ENCODE measurements around the gene KCNMB2. TPM values are rescaled to one million over a fixed set of nuclear protein-coding genes. Genes with fewer than 3 reads are reported as not detected.

Gene KCNMB2
- polyA plus RNA-seq, 1 donor (not counting 4 experiments of a cell fraction or from before 2014, with no cell fraction given), result not detected

- dilution Hi-C loops (cut with MboI; ENCODE audit: extremely low pct_ligation_motif_present, low sequenced_read_pairs), result no loop called here
- Histone ChIP-seq H3K9ac (ENCODE audit: control insufficient read depth, extremely low read depth, insufficient read depth, low read length) (no peak overlapping the region), H3K9me1 (ENCODE audit: control insufficient read depth, extremely low read depth, insufficient read depth, low read length) (no peaks in the 10 kb centered on the region), H3K27me3 (ENCODE audit: control insufficient read depth, extremely low read depth, insufficient read depth, low read length) (no peaks in the 10 kb centered on the region), H3K4me3 (ENCODE audit: control insufficient read depth in 2 of 3, extremely low read depth in 1 of 3, insufficient read depth in 2 of 3, low read depth in 1 of 3, low read length in 3 of 3) (no peak overlapping the region), H3K9me3 (ENCODE audit: control insufficient read depth, low read depth, low read length) (no peaks in the 10 kb centered on the region), H4K20me1 (ENCODE audit: control insufficient read depth, extremely low read depth, insufficient read depth, low read length) (no peaks in the 10 kb centered on the region), H3K79me2 (ENCODE audit: control insufficient read depth, insufficient read depth, low read length) (no peaks in the 10 kb centered on the region), H3K4me2 (ENCODE audit: control insufficient read depth, extremely low read depth, insufficient read depth, low read depth, low read length) (no peak overlapping the region), H3K36me3 (ENCODE audit: control insufficient read depth in 2 of 2, extremely low read depth in 1 of 2, insufficient read depth in 2 of 2, low read length in 2 of 2) (no peaks in the 10 kb centered on the region), H3K27ac (ENCODE audit: control insufficient read depth, insufficient read depth, low read length) (no peak overlapping the region), H2AFZ (ENCODE audit: control insufficient read depth, low read length) (no peak overlapping the region), H3K4me1 (ENCODE audit: control insufficient read depth, extremely low read depth, insufficient read depth, low read length) (no peaks in the 10 kb centered on the region)
- DNase-seq (ENCODE audit: low read depth, low spot score), result no peak
- no peak for FAIRE-seq
- TF ChIP-seq CTCF (optimal IDR thresholded peaks at IDR 0.05 in 1 of 3, IDR thresholded peaks at IDR 0.05 in 1 of 3, conservative IDR thresholded peaks at IDR 0.05 in 1 of 3; ENCODE audit: extremely low read depth in 1 of 3, insufficient read depth in 2 of 3, low read length in 3 of 3) (no peak), EZH2 (IDR thresholded peaks at IDR 0.05; ENCODE audit: low read length) (no peak)
Observed at GRCh38 chr3:178558637-178559036, 22.4 kb downstream of the KCNMB2 start.

- H3K9ac ChIP-seq (ENCODE audit: control insufficient read depth, extremely low read depth, insufficient read depth, low read length), result no peak overlapping the region
- no peak overlapping the region for H3K4me2 ChIP-seq (ENCODE audit: control insufficient read depth, extremely low read depth, insufficient read depth, low read depth, low read length)
- DNase-seq (ENCODE audit: low read depth, low spot score), result no peak
- TF ChIP-seq CTCF (optimal IDR thresholded peaks at IDR 0.05 in 1 of 3, IDR thresholded peaks at IDR 0.05 in 1 of 3, conservative IDR thresholded peaks at IDR 0.05 in 1 of 3; ENCODE audit: extremely low read depth in 1 of 3, insufficient read depth in 2 of 3, low read length in 3 of 3), result no peak
- TF ChIP-seq EZH2 (IDR thresholded peaks at IDR 0.05; ENCODE audit: low read length), result no peak
- no peak overlapping the region for H2AFZ ChIP-seq (ENCODE audit: control insufficient read depth, low read length)
- no peaks in the 10 kb centered on the region for H3K9me3 ChIP-seq (ENCODE audit: control insufficient read depth, low read depth, low read length)
- H3K4me1 ChIP-seq (ENCODE audit: control insufficient read depth, extremely low read depth, insufficient read depth, low read length), result no peaks in the 10 kb centered on the region
- no peak overlapping the region for H3K4me3 ChIP-seq (ENCODE audit: control insufficient read depth in 2 of 3, extremely low read depth in 1 of 3, insufficient read depth in 2 of 3, low read depth in 1 of 3, low read length in 3 of 3)
- no peaks in the 10 kb centered on the region for H3K9me1 ChIP-seq (ENCODE audit: control insufficient read depth, extremely low read depth, insufficient read depth, low read length)
- H3K36me3 ChIP-seq (ENCODE audit: control insufficient read depth in 2 of 2, extremely low read depth in 1 of 2, insufficient read depth in 2 of 2, low read length in 2 of 2), result no peaks in the 10 kb centered on the region
- dilution Hi-C loops (cut with MboI; ENCODE audit: extremely low pct_ligation_motif_present, low sequenced_read_pairs), result no loop called here
- H3K27me3 ChIP-seq (ENCODE audit: control insufficient read depth, extremely low read depth, insufficient read depth, low read length), result no peaks in the 10 kb centered on the region
- FAIRE-seq, result no peak
- H4K20me1 ChIP-seq (ENCODE audit: control insufficient read depth, extremely low read depth, insufficient read depth, low read length), result no peaks in the 10 kb centered on the region
- no peaks in the 10 kb centered on the region for H3K79me2 ChIP-seq (ENCODE audit: control insufficient read depth, insufficient read depth, low read length)
- H3K27ac ChIP-seq (ENCODE audit: control insufficient read depth, insufficient read depth, low read length), result no peak overlapping the region
Observed at GRCh38 chr3:178560759-178561158, 24.5 kb downstream of the KCNMB2 start.

All from keratinocyte (primary cell).